RWPE2 (cell line): ENCODE results near the gene MGLL.
A peak's percentile ranks its signal among the peaks of the same experiment; 100 is the strongest.

Experiments
- ATAC-seq: fragments of 200-7000 bp; cut with Tn5 transposase; 3 replicates; pipeline ENCODE4 v1.9.1; 2021; ENCODE audit warnings: low read depth
- DNase-seq: peaks from one replicate; pipeline ENCODE4 v3.0.0-alpha.2; 2020; ENCODE audit warnings: low spot score
- H3K27ac ChIP-seq: fragments of 450-650 bp; 2 replicates; pipeline ENCODE4 v1.5.1; 2017; ENCODE audit warnings: mild to moderate bottlenecking; ENCODE audit not compliant: poor library complexity, severe bottlenecking
- H3K27me3 ChIP-seq: fragments of 250-450 bp; sonication (Bioruptor Pico); 2 replicates; pipeline ENCODE4 v1.5.1; 2021; ENCODE audit warnings: mild to moderate bottlenecking, moderate library complexity; ENCODE audit not compliant: insufficient read depth, poor library complexity, severe bottlenecking
- H3K36me3 ChIP-seq: fragments of 250-450 bp; sonication (Bioruptor Pico); 2 replicates; pipeline ENCODE4 v1.5.1; 2020; ENCODE audit warnings: low read depth, mild to moderate bottlenecking, moderate library complexity
- H3K4me1 ChIP-seq: fragments of 250-450 bp; sonication (Bioruptor Pico); 2 replicates; pipeline ENCODE4 v1.5.1; 2021; ENCODE audit warnings: mild to moderate bottlenecking, moderate library complexity; ENCODE audit not compliant: insufficient read depth, poor library complexity, severe bottlenecking
- H3K4me3 ChIP-seq: fragments of 250-450 bp; sonication (Bioruptor Pico); 2 replicates; pipeline ENCODE4 v1.5.1; 2021; ENCODE audit warnings: mild to moderate bottlenecking, moderate library complexity; ENCODE audit not compliant: severe bottlenecking
- H3K9me3 ChIP-seq: fragments of 250-450 bp; sonication (Bioruptor Pico); 2 replicates; pipeline ENCODE4 v1.5.1; 2021; ENCODE audit warnings: mild to moderate bottlenecking, moderate library complexity; ENCODE audit not compliant: severe bottlenecking
- CTCF ChIP-seq: fragments of 450-650 bp; IDR thresholded peaks from one replicate; pipeline ENCODE4 v1.5.1; 2017; ENCODE audit warnings: mild to moderate bottlenecking, moderate library complexity; ENCODE audit not compliant: poor library complexity, severe bottlenecking

The MGLL gene

DNA sequence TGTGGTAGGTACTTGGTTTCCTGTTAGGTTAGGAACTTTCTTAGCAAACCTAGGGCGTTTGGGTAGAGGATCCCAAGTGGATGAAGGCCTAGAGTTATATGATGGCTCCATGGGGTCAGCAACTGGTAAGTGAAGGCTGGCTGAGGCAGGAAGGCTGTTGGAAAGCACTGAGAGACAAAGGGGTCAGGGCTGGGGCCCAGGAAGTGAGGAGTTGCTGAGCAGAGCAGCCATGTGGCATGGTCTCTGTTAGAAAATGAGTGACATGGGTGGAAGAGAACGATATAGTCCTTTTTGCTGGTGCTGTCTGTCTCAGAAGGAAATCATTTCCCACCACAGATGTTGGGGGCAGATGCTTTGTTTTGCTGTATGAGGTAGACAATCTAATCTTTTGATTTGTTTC lies 34.5 kb upstream of the MGLL start:
- Histone ChIP-seq H3K27me3 (no peaks in the 10 kb centered on the region), H3K27ac (no peak overlapping the region), H3K4me3 (no peak overlapping the region), H3K4me1 (no peaks in the 10 kb centered on the region), H3K9me3 (no peaks in the 10 kb centered on the region), H3K36me3 (no peaks in the 10 kb centered on the region)
- ATAC-seq = no peak
- TF ChIP-seq CTCF = no peak
- DNase-seq = no peak

- no peaks in the 10 kb centered on the region for H3K9me3 ChIP-seq
- no peak for TF ChIP-seq CTCF
- DNase-seq (no peak), ATAC-seq (no peak)
- no peaks in the 10 kb centered on the region for H3K27me3 ChIP-seq
- H3K4me3 ChIP-seq = no peak overlapping the region
- H3K27ac ChIP-seq = no peak overlapping the region
- no peaks in the 10 kb centered on the region for H3K4me1 ChIP-seq
- no peaks in the 10 kb centered on the region for H3K36me3 ChIP-seq
These were observed 32.9 kb upstream of the MGLL start for GRCh38 chr3:127855246-127855645.

GRCh38 chr3:127853681-127854080 lies 31.4 kb upstream of the MGLL start:
- Histone ChIP-seq H3K4me3 (no peak overlapping the region), H3K9me3 (no peaks in the 10 kb centered on the region), H3K27me3 (no peaks in the 10 kb centered on the region), H3K27ac (no peak overlapping the region), H3K36me3 (no peaks in the 10 kb centered on the region), H3K4me1 (no peaks in the 10 kb centered on the region)
- no peak for ATAC-seq
- no peak for DNase-seq
- TF ChIP-seq CTCF = peak; percentile 7

GRCh38 chr3:127851899-127852298 lies 29.6 kb upstream of the MGLL start:
- H3K27me3 ChIP-seq = no peaks in the 10 kb centered on the region
- no peak for TF ChIP-seq CTCF
- no peaks in the 10 kb centered on the region for H3K36me3 ChIP-seq
- no peak overlapping the region for H3K4me3 ChIP-seq
- H3K27ac ChIP-seq = no peak overlapping the region
- ATAC-seq (no peak), DNase-seq (no peak)
- no peaks in the 10 kb centered on the region for H3K9me3 ChIP-seq
- no peaks in the 10 kb centered on the region for H3K4me1 ChIP-seq

DNA sequence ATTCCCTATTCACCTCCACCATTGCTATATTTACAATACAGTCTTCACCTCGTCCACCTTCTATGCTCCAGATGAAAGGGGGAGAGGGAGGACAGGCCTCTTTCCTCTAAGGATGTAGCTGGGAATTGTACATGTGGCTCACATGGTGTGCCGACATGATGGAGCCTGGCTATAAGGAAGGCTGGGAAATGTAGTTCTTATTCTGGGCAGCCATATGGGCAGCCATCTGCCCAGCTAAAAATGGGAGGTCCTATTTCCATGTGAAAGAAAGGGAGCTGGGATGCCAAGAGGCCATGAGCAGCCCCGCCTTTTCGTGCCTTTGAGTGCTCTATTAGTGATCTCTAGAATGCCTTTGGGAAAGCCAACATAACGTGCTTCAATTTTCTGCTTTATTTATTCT lies 27.1 kb upstream of the MGLL start:
- DNase-seq = no peak
- TF ChIP-seq CTCF = no peak
- ATAC-seq = no peak
- no peak overlapping the region for H3K4me3 ChIP-seq
- no peaks in the 10 kb centered on the region for H3K36me3 ChIP-seq
- no peaks in the 10 kb centered on the region for H3K4me1 ChIP-seq
- H3K27ac ChIP-seq = no peak overlapping the region
- no peaks in the 10 kb centered on the region for H3K9me3 ChIP-seq
- H3K27me3 ChIP-seq = no peaks in the 10 kb centered on the region
